A549 treated with CpdA at 1 μM for 4 hours (cell line): ENCODE measurements around the gene JADE3. TPM values are rescaled to one million over a fixed set of nuclear protein-coding genes. Genes with fewer than 3 reads are reported as not detected.

Source experiments
- total RNA-seq: library from RNA; stranded (reverse); fragments of 200-300 nt; extraction: Qiagen RNA extraction; gene quantifications from 5 replicates; pipeline ENCODE4 v1.2.3, GENCODE V29; 2022; ENCODE audit warnings: low read depth

The JADE3 gene
- 11.8 to 15.2 TPM (median 12.8 TPM) in 5 replicates for total RNA-seq

DNA sequence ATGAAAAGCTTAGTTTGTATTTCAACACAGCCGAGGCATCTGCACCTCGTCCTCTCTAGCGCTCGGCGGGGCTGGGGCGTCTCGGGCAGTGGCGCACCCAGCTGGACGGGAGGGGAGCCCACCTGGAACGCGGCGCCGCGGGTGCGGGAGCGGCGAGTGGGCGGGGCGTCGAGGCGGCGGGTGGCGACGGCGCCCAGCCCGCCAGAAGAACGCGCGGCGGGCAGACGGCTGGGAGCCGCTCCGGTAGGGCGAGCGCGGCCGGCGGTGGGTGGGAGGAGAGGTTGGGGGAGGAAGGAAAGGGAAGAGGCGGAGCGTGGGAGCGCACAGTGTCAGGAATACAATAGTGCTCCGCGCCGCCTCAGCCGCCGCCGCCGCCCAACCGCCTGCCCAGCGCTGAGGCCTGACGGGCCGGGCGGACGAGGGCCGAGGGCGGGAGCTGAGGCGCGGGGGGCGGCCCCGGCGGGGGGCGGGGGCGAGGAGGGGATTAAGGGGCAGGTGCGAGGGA lies at the start of gene JADE3:
Gene JADE3 (plus strand): TSS at position 324 of the 505 bp plus-strand sequence. CDS start 72,474 bp downstream, outside the sequence.

DNA sequence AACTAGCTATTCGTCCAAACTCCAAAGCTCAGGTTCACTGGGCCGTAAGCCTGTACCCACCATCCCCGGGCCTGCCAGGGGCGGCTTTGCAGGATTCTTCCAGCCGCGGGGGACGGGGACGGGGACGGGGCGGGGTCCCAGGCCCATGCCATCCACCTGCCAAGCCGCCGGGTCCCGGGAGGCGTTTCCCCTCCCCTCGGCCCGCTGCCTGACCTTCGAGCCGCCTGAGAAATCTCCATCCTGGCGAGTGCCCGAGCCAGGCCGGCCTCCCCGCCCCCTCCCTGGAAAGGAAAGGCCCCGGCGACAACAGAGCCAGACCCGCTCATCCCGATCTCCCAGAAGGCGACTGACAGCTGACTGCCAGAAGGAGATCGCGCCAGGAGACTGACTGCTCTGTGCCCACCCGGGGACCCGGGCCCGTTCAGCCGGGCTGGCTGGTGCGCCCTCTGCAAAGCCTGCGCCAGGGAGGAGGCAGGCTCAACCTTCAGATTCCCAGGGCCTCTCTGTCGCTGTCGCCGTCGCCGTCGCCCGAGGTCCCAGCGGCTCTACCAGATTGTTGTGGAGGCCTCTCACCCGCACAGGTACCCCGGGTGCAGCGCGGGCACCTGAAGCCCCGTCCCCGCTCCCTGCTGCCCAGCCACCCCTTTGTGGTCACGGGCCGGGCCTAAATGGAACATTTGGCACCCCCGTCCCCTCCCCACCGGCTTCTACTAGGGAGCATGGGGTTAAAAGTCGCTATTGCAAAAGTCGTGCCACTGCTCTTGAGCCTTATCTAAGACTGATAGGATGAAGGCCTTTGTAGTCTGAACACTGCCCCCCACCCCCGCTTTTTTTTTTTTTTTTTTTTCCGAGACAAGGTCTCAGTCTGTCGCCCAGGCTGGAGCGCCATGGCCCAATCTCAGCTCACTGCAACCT lies 166.2 kb downstream of the JADE3 start, which contains the start of gene RGN:
Gene RGN (plus strand): TSS at position 315 of the 915 bp plus-strand sequence. CDS start 2,702 bp downstream, outside the sequence.

Other genes starting within 250 kb of the JADE3 start
- gene SLC9A7, start 153.3 kb upstream of the JADE3 start, total RNA-seq = 9.7 to 13.3 TPM (median 12.9 TPM) in 5 replicates
- gene RP2, start 75.4 kb upstream of the JADE3 start, total RNA-seq = 10.1 to 16.2 TPM (median 10.6 TPM) in 5 replicates
- 0.07 to 0.08 TPM in 2 of 5 replicates, not detected in the others for gene RGN, start 166.0 kb downstream of the JADE3 start, total RNA-seq
- 130 to 177 TPM (median 174 TPM) in 5 replicates for gene NDUFB11, start 232.3 kb downstream of the JADE3 start, total RNA-seq
- gene RBM10, start 232.8 kb downstream of the JADE3 start, total RNA-seq = 31.4 to 44.7 TPM (median 41.9 TPM) in 5 replicates